ENCODE measurements around the gene PLCH2.

GRCh38 chr1:2457444-2457843, 18.6 kb upstream of the PLCH2 start:
- TF ChIP-seq CTCF (conservative IDR thresholded peaks at IDR 0.05; ENCODE audit: low read depth, low read length) (no peak), EZH2 (IDR thresholded peaks at IDR 0.05; ENCODE audit: borderline replicate concordance, low read depth, low read length, poor library complexity, severe bottlenecking) (no peak)

Data from A673 (cell line).